GM13977 (cell line): ENCODE results near the gene CUX1.
"Not testable (repeated sequence)": the region's sequence is repeated elsewhere in the genome, so short reads cannot be mapped to it uniquely, and the experiment has no call there.

Experiments
- DNase-seq: peaks from one replicate; pipeline ENCODE4 v3.0.0; 2012; ENCODE audit warnings: low spot score
- in situ Hi-C: fragments of 300-500 bp; cut with MboI; formaldehyde crosslinking; loops from one replicate; pipeline ENCODE4 v1.12.0; 2022; ENCODE audit warnings: low sequenced_read_pairs, low pct_unique_long_range_greater_than_20kb, mixed read lengths, inconsistent platforms; ENCODE audit not compliant: unreplicated experiment
- TF ChIP-seq, protein P1 (sequence below): IDR thresholded peaks from 2 replicates; pipeline ENCODE4 v1.5.1; 2012; ENCODE audit warnings: mild to moderate bottlenecking, control low read depth; ENCODE audit not compliant: insufficient read depth; ENCODE audit errors: extremely low read depth, missing control alignments

The CUX1 gene

DNA sequence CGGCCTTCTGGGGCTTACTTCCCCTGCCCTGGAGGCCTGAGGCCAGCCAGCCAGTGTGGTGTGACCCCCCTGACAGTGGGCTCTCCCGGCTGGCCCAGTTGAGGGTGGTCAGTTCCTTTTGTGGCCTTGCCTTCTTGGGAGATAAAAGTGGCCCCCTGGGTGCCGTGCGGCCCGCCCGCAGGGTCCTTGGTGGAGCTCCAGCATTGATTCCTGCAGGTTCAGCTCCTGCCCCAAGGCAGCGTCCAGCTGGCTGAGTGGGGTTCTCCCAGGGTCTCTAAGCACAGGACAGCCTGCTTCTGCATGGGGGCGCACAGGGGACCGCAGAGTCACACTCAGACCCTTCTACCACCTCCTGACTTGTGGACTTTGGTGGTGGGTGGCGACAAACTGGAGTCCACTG is 62.1 kb downstream of the CUX1 start:
- TF ChIP-seq, protein P1, sequence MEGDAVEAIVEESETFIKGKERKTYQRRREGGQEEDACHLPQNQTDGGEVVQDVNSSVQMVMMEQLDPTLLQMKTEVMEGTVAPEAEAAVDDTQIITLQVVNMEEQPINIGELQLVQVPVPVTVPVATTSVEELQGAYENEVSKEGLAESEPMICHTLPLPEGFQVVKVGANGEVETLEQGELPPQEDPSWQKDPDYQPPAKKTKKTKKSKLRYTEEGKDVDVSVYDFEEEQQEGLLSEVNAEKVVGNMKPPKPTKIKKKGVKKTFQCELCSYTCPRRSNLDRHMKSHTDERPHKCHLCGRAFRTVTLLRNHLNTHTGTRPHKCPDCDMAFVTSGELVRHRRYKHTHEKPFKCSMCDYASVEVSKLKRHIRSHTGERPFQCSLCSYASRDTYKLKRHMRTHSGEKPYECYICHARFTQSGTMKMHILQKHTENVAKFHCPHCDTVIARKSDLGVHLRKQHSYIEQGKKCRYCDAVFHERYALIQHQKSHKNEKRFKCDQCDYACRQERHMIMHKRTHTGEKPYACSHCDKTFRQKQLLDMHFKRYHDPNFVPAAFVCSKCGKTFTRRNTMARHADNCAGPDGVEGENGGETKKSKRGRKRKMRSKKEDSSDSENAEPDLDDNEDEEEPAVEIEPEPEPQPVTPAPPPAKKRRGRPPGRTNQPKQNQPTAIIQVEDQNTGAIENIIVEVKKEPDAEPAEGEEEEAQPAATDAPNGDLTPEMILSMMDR, result no peak
- in situ Hi-C loops, result no loop called here
- no peak for DNase-seq

DNA sequence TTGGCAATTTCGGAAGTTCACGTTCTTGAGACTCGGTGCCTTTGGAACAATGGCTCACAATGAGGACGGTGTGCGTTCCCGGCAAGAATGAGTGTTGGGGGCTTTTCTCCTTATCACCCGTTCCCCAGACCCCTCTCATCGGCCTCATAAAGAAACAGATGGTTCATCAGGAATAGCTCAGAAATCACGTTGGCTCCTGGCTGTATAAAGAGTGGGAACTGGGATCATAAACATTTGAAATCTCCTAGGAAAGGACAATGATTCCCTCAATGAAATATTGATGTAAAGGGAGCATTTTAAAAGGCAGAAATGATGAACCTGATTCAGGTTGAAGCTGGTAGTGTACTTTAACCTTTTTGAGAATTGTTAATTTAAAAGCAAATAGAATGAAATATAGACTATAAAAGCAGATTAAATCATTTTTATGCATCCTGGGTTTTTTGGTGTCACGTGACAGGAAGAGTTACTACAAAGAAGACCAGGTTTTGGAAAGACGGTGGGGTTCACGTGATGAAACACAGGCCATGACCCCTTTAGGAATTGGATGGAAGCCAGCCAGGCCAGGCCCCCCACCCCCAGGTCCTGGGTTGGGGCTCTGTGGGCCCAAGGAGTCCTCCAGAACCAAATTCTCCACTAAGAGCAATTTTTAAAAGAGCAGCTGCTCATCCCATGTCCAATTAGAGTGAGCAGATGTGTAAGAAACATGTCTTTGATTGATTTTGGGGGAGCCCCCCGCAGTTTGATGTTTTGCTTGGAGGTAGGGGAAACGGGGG is 63.0 kb downstream of the CUX1 start:
- TF ChIP-seq, protein P1, result no peak
- in situ Hi-C loops, result no loop called here
- DNase-seq, result no peak

DNA sequence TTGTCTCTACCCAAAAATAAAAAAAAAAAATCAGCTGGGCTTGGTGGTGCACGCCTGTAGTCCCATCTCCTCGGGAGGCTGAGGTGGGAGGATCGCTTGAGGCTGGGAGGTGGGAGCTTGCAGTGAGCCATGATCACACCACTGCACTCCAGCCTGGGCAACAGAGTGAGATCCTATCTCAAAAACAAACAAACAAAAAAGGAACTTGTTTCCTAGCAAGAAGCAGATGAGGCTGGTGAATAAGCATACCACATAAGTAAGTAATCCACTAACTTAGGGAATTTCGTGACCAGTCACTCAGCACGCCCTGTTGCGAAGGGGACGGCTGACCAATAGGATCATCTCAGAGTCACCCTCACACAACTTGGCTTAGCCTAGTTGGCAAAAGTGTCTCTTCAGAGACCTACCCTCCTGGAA is 64.6 kb downstream of the CUX1 start:
- DNase-seq, result no peak

DNA sequence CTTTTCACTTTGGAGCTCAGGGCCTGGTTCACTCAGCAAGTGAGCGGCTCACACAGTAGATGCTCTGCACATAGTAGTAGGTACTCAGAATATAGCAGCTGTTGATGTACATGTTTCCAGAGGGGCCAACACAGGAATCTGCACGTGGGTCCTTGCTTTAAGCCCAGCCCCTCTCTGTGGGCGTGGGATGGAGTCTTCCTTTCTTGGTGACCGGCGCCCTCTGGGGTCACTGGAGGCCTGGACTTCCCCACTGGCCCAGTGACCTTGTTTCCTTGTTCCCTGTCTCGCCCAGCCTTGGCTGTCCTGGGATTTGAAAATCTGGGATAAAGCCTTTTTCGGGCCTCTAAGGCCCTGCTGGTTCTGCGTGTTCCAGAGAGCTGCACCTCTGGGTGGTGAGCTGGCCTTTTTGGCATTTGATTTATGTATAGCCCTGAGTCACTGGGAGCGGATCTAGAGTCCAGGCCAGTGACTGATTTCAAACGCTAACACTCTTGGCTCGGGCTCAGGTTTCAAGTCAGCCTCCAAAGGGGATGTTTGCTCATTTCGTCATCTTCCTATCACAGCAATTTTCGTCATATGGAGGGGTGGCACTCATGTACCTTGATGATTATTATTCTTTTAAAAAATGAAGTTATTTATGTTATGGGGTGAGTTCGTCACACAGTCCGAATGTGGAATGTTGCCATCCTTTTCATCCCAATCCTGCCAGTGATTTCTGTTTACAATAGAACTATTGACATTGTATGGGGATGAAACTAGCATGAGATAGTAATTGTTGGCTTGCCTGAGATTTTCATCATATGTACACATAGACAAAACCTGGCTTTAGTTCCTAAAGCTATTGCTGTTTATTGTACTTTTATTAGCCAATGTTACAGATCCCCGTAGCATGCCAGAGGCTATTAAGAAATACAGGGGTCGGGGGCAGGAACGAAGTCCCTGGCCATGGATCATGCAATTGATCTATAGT is 65.5 kb downstream of the CUX1 start:
- TF ChIP-seq, protein P1, result peak; percentile 16
- no peak for DNase-seq
- in situ Hi-C loops, result no loop called here

More for the DNA sequence above, 64.6 kb downstream of the CUX1 start:
- TF ChIP-seq, protein P1, result no peak
- in situ Hi-C loops, result no loop called here

DNA sequence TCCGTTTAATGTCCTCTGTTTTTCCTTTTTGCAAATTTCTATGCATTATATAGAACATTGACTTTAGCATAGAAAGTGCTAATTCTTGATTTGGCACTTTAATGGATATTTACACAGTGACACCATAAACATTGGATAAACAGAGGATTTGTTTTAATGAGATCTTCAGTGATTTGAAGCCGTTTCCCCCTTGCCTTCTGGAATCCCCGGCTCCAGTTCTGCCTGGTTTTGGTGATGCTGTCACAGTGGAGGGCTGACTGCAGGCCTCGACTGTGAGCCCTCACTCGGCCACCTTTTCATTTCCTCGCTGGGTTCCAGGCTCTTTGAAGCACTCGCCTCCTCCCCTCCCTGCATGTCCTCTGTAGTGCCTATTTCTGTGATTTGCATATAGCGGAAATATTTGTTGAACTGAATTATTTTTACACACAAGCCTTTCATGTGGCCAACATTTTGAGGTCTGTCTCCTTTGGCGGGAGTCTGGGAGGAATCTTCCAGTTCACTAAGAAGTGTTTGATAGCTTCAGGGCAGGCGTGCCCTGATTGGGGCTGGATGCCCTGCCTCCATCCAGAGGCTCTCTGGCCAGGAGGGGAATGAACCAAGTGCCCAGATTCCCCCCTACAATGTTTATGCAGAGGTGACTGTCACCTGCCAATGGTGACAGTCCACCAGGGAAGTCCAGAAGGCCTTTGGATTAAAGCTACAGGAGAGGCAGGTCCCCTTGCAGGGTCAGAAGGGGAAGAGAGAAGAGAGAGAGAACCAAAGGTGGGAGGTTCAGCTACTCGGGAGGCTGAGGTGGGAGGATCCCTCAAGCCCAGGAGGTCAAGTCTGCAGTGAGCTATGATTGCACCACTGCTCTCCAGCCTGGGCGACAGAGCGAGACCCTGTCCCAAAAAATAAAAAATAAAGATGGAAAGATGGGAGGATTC is 67.5 kb downstream of the CUX1 start:
- DNase-seq, result peak; percentile 59
- TF ChIP-seq, protein P1, result no peak
- in situ Hi-C loops, result no loop called here

DNA sequence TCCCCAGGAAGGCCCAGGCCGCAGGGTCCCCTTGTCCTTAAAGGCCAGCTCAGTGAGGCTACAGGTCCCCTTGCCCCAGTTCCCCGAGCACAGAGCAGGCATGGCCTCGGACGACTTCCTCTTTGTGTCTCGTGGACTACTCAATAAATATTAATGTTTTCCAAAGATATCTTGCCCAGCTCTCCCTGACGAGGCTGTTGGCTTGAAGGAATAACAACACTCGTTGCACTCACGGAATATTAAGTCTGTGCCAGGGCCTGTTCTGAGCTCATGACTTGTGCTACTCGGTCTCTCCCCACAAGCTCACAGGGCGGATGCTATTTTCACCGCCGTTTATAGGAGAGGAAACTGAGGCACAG is 68.2 kb downstream of the CUX1 start:
- in situ Hi-C loops, result no loop called here
- no peak for DNase-seq
- TF ChIP-seq, protein P1, result no peak

DNA sequence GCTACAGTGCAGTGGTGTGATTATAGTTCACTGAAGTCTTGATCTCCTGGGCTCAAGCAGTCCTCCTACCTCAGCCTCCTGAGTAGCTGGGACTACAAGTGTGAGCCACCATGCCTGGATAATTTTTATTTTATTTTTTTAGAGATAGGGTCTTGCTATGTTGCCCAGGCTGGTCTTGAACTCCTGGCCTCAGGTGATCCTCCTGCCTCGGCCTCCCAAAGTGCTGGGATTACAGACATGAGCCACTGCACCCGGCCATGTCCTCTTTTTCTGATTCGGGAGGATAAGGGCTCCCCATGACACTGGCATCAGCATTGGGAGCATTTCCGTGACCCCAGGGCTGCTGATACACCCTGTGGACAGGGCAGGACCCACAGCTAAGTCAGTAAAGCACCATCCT is 69.9 kb downstream of the CUX1 start:
- in situ Hi-C loops, DNase-seq: not testable (repeated sequence)

DNA sequence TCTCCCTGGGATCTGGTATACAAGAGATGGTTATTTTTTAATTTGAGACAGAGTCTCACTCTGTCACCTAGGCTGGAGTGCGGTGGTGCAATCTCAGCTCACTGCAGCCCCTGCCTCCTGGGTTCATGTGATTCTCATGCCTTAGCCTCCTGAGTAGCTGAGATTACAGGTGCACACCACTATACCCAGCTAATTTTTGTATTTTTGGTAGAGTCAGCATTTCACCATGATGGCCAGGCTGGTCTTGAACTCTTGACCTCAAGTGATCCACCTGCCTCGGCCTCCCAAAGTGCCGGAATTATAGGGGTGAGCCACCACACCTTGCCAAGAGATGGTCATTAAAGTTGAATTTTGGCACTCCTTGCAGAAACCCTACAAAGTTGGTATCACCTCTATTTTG is 71.1 kb downstream of the CUX1 start:
- in situ Hi-C loops, DNase-seq: not testable (repeated sequence)
